Astrocyte (in vitro differentiated cells and primary cell): ENCODE results near the gene LRPPRC. TPM values are rescaled to one million over a fixed set of nuclear protein-coding genes. Genes with fewer than 3 reads are reported as not detected.

Experiments used
- DNase-seq: peaks from one replicate; pipeline ENCODE4 v3.0.0-alpha.2; 2010; ENCODE audit warnings: low read depth
- FAIRE-seq: peaks from 2 replicates; lab custom pipeline; 2011; peaks lifted over from hg19 to GRCh38; lab: Jason Lieb, UNC
- H2AFZ ChIP-seq: 2 replicates; pipeline ENCODE4 v1.6.0; 2012; ENCODE audit warnings: low read depth, low read length, inconsistent platforms
- H3K27ac ChIP-seq: 2 replicates; pipeline ENCODE4 v1.5.1; 2011; ENCODE audit warnings: low read depth, low read length, inconsistent platforms
- H3K27me3 ChIP-seq: 2 replicates; pipeline ENCODE4 v1.6.0; 2011; ENCODE audit warnings: low read length, inconsistent platforms; ENCODE audit not compliant: insufficient read depth
- H3K36me3 ChIP-seq: 2 replicates; pipeline ENCODE4 v1.5.1; 2011; ENCODE audit warnings: low read length, inconsistent platforms; ENCODE audit not compliant: insufficient read depth
- H3K4me1 ChIP-seq: 2 replicates; pipeline ENCODE4 v1.5.1; 2011; ENCODE audit warnings: low read length, inconsistent platforms; ENCODE audit not compliant: insufficient read depth
- H3K4me2 ChIP-seq: 2 replicates; pipeline ENCODE4 v1.6.0; 2012; ENCODE audit warnings: low read length, inconsistent platforms
- H3K4me3 ChIP-seq: 2 replicates; pipeline ENCODE4 v1.5.1; 2011; ENCODE audit warnings: low read depth, mild to moderate bottlenecking, low read length, inconsistent platforms; ENCODE audit not compliant: insufficient read depth
- H3K79me2 ChIP-seq: 2 replicates; pipeline ENCODE4 v1.6.0; 2012; ENCODE audit warnings: mild to moderate bottlenecking, low read length, inconsistent platforms; ENCODE audit not compliant: insufficient read depth
- H3K9ac ChIP-seq: 2 replicates; pipeline ENCODE4 v1.6.0; 2012; ENCODE audit warnings: mild to moderate bottlenecking, low read length, inconsistent platforms
- H3K9me3 ChIP-seq: 2 replicates; pipeline ENCODE4 v1.5.1; 2012; ENCODE audit warnings: low read depth, mild to moderate bottlenecking, low read length, inconsistent platforms; ENCODE audit not compliant: insufficient read depth
- H4K20me1 ChIP-seq: 2 replicates; pipeline ENCODE4 v1.6.0; 2012; ENCODE audit warnings: low read length, inconsistent platforms; ENCODE audit not compliant: insufficient read depth
- H3K27ac Mint-ChIP-seq: one replicate; pipeline ENCODE4 v1.8.0; 2021; ENCODE audit warnings: mild to moderate bottlenecking, mixed read lengths; ENCODE audit not compliant: unreplicated experiment
- H3K27me3 Mint-ChIP-seq: one replicate; pipeline ENCODE4 v1.8.0; 2021; ENCODE audit warnings: low read depth, mixed read lengths; ENCODE audit not compliant: unreplicated experiment
- H3K36me3 Mint-ChIP-seq: one replicate; pipeline ENCODE4 v1.8.0; 2021; ENCODE audit warnings: low read depth, mixed read lengths; ENCODE audit not compliant: unreplicated experiment
- H3K4me1 Mint-ChIP-seq: one replicate; pipeline ENCODE4 v1.8.0; 2021; ENCODE audit warnings: low read depth, mixed read lengths; ENCODE audit not compliant: unreplicated experiment
- H3K4me3 Mint-ChIP-seq: one replicate; pipeline ENCODE4 v1.8.0; 2021; ENCODE audit warnings: mild to moderate bottlenecking, moderate library complexity, mixed read lengths; ENCODE audit not compliant: unreplicated experiment
- H3K9me3 Mint-ChIP-seq: one replicate; pipeline ENCODE4 v1.8.0; 2021; ENCODE audit warnings: mild to moderate bottlenecking, mixed read lengths; ENCODE audit not compliant: unreplicated experiment
- EZH2 ChIP-seq: IDR thresholded peaks from 2 replicates; pipeline ENCODE4 v1.6.1; 2012; ENCODE audit warnings: mild to moderate bottlenecking, low read length, inconsistent platforms; ENCODE audit not compliant: insufficient read depth
- total RNA-seq: library from RNA; stranded (reverse); gene quantifications from 2 replicates; pipeline ENCODE4 v1.2.1, GENCODE V29; 2021
- TF ChIP-seq, protein P1 (sequence below): IDR thresholded peaks from 2 replicates; pipeline ENCODE4 v1.5.1; 2011; ENCODE audit warnings: low read depth, mild to moderate bottlenecking, inconsistent platforms, low read length, moderate library complexity; ENCODE audit not compliant: insufficient read depth

The LRPPRC gene
- total RNA-seq, 1 donor from 2014 or later = 94.9 TPM

- DNase-seq (no peak), FAIRE-seq (no peak)
- TF ChIP-seq, protein P1, sequence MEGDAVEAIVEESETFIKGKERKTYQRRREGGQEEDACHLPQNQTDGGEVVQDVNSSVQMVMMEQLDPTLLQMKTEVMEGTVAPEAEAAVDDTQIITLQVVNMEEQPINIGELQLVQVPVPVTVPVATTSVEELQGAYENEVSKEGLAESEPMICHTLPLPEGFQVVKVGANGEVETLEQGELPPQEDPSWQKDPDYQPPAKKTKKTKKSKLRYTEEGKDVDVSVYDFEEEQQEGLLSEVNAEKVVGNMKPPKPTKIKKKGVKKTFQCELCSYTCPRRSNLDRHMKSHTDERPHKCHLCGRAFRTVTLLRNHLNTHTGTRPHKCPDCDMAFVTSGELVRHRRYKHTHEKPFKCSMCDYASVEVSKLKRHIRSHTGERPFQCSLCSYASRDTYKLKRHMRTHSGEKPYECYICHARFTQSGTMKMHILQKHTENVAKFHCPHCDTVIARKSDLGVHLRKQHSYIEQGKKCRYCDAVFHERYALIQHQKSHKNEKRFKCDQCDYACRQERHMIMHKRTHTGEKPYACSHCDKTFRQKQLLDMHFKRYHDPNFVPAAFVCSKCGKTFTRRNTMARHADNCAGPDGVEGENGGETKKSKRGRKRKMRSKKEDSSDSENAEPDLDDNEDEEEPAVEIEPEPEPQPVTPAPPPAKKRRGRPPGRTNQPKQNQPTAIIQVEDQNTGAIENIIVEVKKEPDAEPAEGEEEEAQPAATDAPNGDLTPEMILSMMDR = no peak
- no peak for TF ChIP-seq EZH2
- no peak overlapping the region for H3K4me2 ChIP-seq
- no peaks in the 10 kb centered on the region for H3K79me2 ChIP-seq
- Mint-ChIP-seq H3K4me3 (no peak overlapping the region), H3K9me3 (peaks cover 13% of the 10 kb centered on the region), H3K4me1 (no peaks in the 10 kb centered on the region), H3K36me3 (peaks cover 5% of the 10 kb centered on the region), H3K27ac (no peak overlapping the region), H3K27me3 (peaks cover 49% of the 10 kb centered on the region)
- H3K4me3 ChIP-seq = no peak overlapping the region
- no peaks in the 10 kb centered on the region for H3K36me3 ChIP-seq
- H3K9me3 ChIP-seq = no peaks in the 10 kb centered on the region
- H3K27ac ChIP-seq = no peak overlapping the region
- H4K20me1 ChIP-seq = no peaks in the 10 kb centered on the region
- peaks cover 23% of the 10 kb centered on the region for H3K27me3 ChIP-seq
- no peak overlapping the region for H3K9ac ChIP-seq
- H2AFZ ChIP-seq = no peak overlapping the region
- H3K4me1 ChIP-seq = no peaks in the 10 kb centered on the region
These were observed 144.5 kb downstream of the LRPPRC start for GRCh38 chr2:43851011-43851980.

- H3K36me3 Mint-ChIP-seq = peaks cover 3% of the 10 kb centered on the region
- H2AFZ ChIP-seq = no peak overlapping the region
- no peak overlapping the region for H3K27ac ChIP-seq
- no peak overlapping the region for H3K4me2 ChIP-seq
- no peaks in the 10 kb centered on the region for H3K4me1 ChIP-seq
- H3K9me3 Mint-ChIP-seq = peaks cover 5% of the 10 kb centered on the region
- no peak overlapping the region for H3K4me3 ChIP-seq
- no peak for FAIRE-seq
- no peak overlapping the region for H3K4me3 Mint-ChIP-seq
- H3K36me3 ChIP-seq = no peaks in the 10 kb centered on the region
- H4K20me1 ChIP-seq = no peaks in the 10 kb centered on the region
- peaks cover 10% of the 10 kb centered on the region for H3K27me3 ChIP-seq
- H3K4me1 Mint-ChIP-seq = no peaks in the 10 kb centered on the region
- no peak overlapping the region for H3K27ac Mint-ChIP-seq
- H3K27me3 Mint-ChIP-seq = peaks cover 29% of the 10 kb centered on the region
- no peak for TF ChIP-seq EZH2
- TF ChIP-seq, protein P1 = no peak
- no peak for DNase-seq
- H3K9me3 ChIP-seq = no peaks in the 10 kb centered on the region
- H3K79me2 ChIP-seq = no peaks in the 10 kb centered on the region
- no peak overlapping the region for H3K9ac ChIP-seq
These were observed 147.6 kb downstream of the LRPPRC start for GRCh38 chr2:43848214-43848613.
